WERI-Rb-1 (cell line): ENCODE measurements around the gene EPHA5.

Experiments used
- DNase-seq: peaks from one replicate; pipeline ENCODE4 v3.0.0-alpha.2; 2020
- H3K27ac ChIP-seq: fragments of 250-450 bp; sonication (Bioruptor Pico); 2 replicates; pipeline ENCODE4 v1.5.1; 2020; ENCODE audit warnings: mild to moderate bottlenecking, moderate library complexity
- H3K27me3 ChIP-seq: fragments of 250-450 bp; sonication (Bioruptor Pico); 2 replicates; pipeline ENCODE4 v1.5.1; 2021; ENCODE audit warnings: mild to moderate bottlenecking, low read depth, moderate library complexity; ENCODE audit not compliant: insufficient read depth, severe bottlenecking
- H3K36me3 ChIP-seq: fragments of 250-450 bp; sonication (Bioruptor Pico); 2 replicates; pipeline ENCODE4 v1.5.1; 2020; ENCODE audit warnings: mild to moderate bottlenecking, moderate library complexity
- H3K4me3 ChIP-seq: 2 replicates; pipeline ENCODE4 v1.5.1; 2011; ENCODE audit warnings: low read depth, mild to moderate bottlenecking, control low read depth, low read length
- H3K9me3 ChIP-seq: fragments of 250-450 bp; sonication (Bioruptor Pico); 2 replicates; pipeline ENCODE4 v1.5.1; 2021; ENCODE audit warnings: mild to moderate bottlenecking, moderate library complexity; ENCODE audit not compliant: severe bottlenecking
- CTCF ChIP-seq: IDR thresholded peaks from 2 replicates; pipeline ENCODE4 v1.5.1; 2011; ENCODE audit warnings: low read depth, mild to moderate bottlenecking, control low read depth, inconsistent platforms, low read length

Gene EPHA5

GRCh38 chr4:65646136-65646535 lies 24.2 kb downstream of the EPHA5 start:
- H3K27ac ChIP-seq: no peak overlapping the region
- no peak overlapping the region for H3K4me3 ChIP-seq
- H3K9me3 ChIP-seq: no peaks in the 10 kb centered on the region
- no peak for TF ChIP-seq CTCF
- DNase-seq: no peak
- no peaks in the 10 kb centered on the region for H3K36me3 ChIP-seq
- H3K27me3 ChIP-seq: no peaks in the 10 kb centered on the region

GRCh38 chr4:65645185-65645584 lies 25.1 kb downstream of the EPHA5 start:
- DNase-seq: no peak
- H3K9me3 ChIP-seq: no peaks in the 10 kb centered on the region
- no peak overlapping the region for H3K4me3 ChIP-seq
- no peak overlapping the region for H3K27ac ChIP-seq
- TF ChIP-seq CTCF: no peak
- no peaks in the 10 kb centered on the region for H3K36me3 ChIP-seq
- H3K27me3 ChIP-seq: no peaks in the 10 kb centered on the region

DNA sequence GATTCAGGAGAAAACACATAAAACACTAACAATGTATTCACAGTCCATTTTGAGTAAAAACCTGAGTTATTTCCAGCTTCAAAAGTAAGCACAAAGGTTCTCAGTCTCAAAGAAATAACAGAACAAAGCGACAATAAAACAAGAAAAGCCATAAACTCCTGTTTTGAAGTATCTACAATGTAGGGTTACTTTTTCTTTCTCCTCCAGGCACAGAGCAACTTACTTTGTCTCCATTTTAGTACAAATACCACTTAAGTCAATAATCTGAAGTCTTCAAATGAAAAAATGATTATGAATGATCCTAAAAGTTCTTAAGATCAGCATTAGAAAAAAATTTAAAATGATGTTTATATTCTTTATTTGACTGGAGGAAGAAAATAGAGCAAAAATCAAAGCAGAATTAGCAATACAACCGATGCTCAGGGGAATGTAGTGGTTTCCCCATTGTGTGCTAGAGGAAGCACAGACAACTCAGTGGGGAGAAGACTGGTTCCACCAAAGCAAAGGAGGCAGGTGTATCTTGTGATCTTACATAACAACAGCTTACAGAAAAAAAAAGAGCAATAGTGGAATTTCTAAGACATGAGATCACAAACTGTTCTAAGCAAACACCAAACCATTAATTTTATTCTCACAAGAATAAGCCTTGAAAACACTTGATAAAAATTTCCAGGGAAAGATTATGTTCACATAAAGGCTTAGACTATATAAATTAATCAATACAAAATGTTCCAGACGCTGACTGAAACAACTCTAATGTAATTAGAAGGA lies 35.1 kb downstream of the EPHA5 start:
- no peaks in the 10 kb centered on the region for H3K36me3 ChIP-seq
- no peak for TF ChIP-seq CTCF
- H3K27ac ChIP-seq: no peak overlapping the region
- no peak overlapping the region for H3K4me3 ChIP-seq
- H3K9me3 ChIP-seq: no peaks in the 10 kb centered on the region
- no peaks in the 10 kb centered on the region for H3K27me3 ChIP-seq
- no peak for DNase-seq

- Histone ChIP-seq H3K27ac (no peak overlapping the region), H3K27me3 (no peaks in the 10 kb centered on the region), H3K36me3 (no peaks in the 10 kb centered on the region), H3K4me3 (no peak overlapping the region), H3K9me3 (no peaks in the 10 kb centered on the region)
- no peak for DNase-seq
- TF ChIP-seq CTCF: no peak
Measured at GRCh38 chr4:65624651-65625050, 45.6 kb downstream of the EPHA5 start.

- H3K36me3 ChIP-seq: no peaks in the 10 kb centered on the region
- no peak for TF ChIP-seq CTCF
- H3K9me3 ChIP-seq: no peaks in the 10 kb centered on the region
- no peak overlapping the region for H3K4me3 ChIP-seq
- no peaks in the 10 kb centered on the region for H3K27me3 ChIP-seq
- H3K27ac ChIP-seq: no peak overlapping the region
- DNase-seq: no peak
Measured at GRCh38 chr4:65623506-65623905, 46.8 kb downstream of the EPHA5 start.

DNA sequence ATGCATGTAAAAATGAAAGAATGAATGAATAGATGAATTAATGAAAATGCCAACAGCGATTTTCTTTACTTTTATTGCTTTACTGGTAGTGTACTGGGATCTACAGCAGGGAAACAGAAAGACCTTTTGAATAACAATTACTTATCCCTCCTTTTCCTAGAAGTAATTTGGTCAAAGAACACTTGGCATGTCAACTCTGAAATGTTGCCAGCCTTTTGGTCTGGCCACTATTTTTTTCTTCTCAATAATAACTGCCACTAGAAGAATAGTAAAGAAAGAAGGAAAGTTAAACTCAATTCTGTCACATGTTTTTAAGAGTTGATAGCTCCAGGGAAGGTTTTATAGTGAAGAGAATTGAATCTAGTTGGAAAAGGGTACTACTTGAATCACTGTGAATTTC lies 52.9 kb downstream of the EPHA5 start:
- H3K27me3 ChIP-seq: no peaks in the 10 kb centered on the region
- no peak overlapping the region for H3K27ac ChIP-seq
- no peaks in the 10 kb centered on the region for H3K9me3 ChIP-seq
- TF ChIP-seq CTCF: no peak
- DNase-seq: no peak
- H3K36me3 ChIP-seq: no peaks in the 10 kb centered on the region
- H3K4me3 ChIP-seq: no peak overlapping the region
